HFF-Myc (cell line): ENCODE data around the gene PRKAR1B.
"Not testable (repeated sequence)": the region's sequence is repeated elsewhere in the genome, so short reads cannot be mapped to it uniquely, and the experiment has no call there.

Experiments used
- DNase-seq: peaks from one replicate; pipeline ENCODE4 v3.0.0-alpha.2; 2011; ENCODE audit warnings: low read depth; ENCODE audit errors: extremely low read depth
- H3K4me3 ChIP-seq: replicated peaks from 2 replicates; pipeline ENCODE4 v1.5.1; 2011; ENCODE audit warnings: low read depth, mild to moderate bottlenecking, control low read depth, low read length
- CTCF ChIP-seq: IDR thresholded peaks from 2 replicates; pipeline ENCODE4 v1.5.1; 2012; ENCODE audit warnings: mild to moderate bottlenecking, low read depth, low read length, control low read depth; ENCODE audit errors: missing control alignments

Gene PRKAR1B

DNA sequence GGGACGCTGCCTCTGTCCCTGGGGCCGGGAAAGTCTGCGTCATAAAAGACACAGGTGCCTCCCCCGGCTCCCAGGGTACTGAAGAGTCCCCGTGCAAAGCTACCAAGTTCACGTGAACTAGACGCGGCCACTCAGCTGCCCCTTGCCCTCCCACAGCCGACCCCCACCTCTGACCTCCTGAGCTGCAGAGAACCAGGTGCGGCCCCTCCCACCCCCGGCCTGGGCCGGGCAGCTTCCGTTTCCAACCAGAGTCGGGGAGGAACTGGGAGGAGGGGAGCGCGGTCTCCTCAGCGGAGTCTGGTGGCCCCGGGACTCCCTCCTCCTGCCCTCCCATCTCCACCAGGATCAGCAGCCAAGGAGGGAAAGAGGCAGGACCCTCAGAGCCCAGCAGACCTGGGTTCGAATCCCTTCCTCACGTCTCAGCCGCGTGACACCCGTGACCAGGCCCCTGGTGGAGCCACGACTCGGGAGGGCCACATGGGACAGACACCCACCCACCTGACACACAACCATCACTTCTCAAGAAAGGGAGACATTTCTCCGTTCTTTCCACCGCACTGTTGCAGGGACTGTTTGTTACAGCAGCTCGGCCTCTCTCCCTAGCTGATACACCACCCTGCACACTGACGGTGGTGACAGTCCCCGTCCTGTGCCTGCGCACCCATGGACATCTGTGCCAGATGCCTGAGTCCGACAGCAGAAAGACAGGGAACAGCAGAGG is 170.1 kb downstream of the PRKAR1B start:
- no peak for DNase-seq
- H3K4me3 ChIP-seq = no peak overlapping the region
- TF ChIP-seq CTCF = no peak

- no peak for TF ChIP-seq CTCF
- no peak overlapping the region for H3K4me3 ChIP-seq
- DNase-seq = no peak
These were observed 170.7 kb downstream of the PRKAR1B start for GRCh38 chr7:556291-556826.

DNA sequence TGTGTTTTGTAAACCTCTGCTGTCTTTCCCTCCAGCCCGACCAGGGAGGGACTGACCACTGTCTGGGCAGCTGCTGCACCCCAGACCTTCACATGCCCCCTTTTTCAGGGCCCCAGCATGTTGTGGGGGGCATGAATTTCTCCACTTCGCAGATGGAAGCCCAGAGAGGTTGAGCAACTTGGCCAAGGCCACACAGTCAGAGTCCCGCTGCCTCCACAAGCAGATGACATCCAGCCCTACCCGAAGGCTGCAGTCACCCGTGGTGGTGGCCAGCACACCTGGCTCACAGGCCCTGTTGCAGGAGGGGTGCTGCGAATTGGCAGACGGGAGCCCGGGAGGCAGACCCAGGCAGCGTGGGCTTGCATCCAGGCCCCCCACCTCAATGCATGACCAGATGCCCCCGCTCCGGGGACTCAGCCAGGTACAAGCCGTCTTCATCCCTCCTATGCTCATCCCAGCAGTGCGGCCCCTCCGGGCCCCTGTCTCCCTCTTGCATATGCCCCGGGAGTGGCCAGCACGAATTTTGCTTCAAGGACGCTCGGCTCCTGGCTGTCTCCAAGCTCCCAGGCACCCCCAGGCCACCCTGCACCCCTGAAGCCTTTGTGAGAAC is 171.4 kb downstream of the PRKAR1B start:
- no peak for TF ChIP-seq CTCF
- no peak overlapping the region for H3K4me3 ChIP-seq
- DNase-seq = no peak

DNA sequence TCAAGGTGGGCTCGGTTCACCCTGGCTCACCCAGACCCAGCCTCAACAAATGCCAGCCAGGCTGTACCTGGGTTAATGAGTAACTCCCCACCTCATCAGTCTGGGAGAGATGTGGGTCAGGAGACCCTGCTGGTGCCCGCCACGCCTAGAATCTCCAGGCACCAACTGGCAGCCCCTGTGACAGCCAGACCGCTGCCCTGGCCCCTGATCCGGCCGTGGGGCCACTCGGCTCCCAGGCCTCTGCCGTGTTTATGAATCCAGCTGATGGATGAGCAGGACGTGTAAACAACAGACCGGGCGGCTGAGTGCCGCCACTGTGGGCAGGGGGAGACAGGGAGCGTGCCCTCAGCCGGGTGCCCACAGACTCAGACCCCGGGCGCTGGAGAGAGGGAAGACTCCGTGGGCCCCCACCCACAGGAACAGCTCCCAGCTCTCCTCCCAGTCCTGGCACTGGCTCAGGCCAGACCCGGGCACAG is 173.4 kb downstream of the PRKAR1B start:
- no peak overlapping the region for H3K4me3 ChIP-seq
- DNase-seq = no peak

GRCh38 chr7:552868-553635 is 174.0 kb downstream of the PRKAR1B start:
- no peak for DNase-seq
- no peak overlapping the region for H3K4me3 ChIP-seq
- TF ChIP-seq CTCF = no peak

More for the DNA sequence above, 173.4 kb downstream of the PRKAR1B start:
- TF ChIP-seq CTCF = no peak

DNA sequence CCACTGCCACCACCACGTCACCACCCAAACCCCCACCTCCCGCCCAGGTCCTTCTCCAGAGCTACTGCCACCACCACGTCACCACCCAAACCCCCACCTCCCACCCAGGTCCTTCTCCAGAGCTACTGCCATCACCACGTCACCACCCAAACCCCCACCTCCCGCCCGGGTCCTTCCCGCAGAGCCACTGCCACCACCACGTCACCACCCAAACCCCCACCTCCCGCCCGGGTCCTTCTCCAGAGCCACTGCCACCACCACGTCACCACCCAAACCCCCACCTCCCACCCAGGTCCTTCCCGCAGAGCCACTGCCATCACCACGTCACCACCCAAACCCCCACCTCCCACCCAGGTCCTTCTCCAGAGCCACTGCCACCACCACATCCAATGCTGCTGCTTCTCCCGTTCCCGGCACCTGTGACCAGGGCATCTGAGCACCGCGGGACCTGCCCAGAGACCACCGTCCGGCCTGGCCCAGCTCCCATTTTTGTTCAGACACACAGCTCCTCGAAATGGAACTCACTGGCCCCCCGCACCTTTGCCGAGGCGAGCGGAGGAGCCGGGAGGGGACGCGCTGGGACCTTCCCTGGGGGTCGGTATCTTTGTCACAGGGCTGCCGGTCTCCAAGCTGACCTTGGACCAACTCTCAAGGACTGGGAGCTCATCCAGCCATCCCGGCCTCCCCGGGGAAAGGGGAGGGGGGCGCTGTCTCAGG is 174.8 kb downstream of the PRKAR1B start:
- DNase-seq, H3K4me3 ChIP-seq: not testable (repeated sequence)

- H3K4me3 ChIP-seq, DNase-seq: not testable (repeated sequence)
These were observed 175.5 kb downstream of the PRKAR1B start for GRCh38 chr7:551615-551970.
